ENCODE measurements around the gene TJP3. TPM values are rescaled to one million over a fixed set of nuclear protein-coding genes. Genes with fewer than 3 reads are reported as not detected.

Gene TJP3
- total and polyA plus RNA-seq, 9 donors = 0.18 to 24.4 (median 2.8) TPM; not detected in 2

GRCh38 chr19:3775831-3776230 is 67.6 kb downstream of the TJP3 start:
- WGBS, 3 donors = 89 to 100% (median 96%) methylated on average over 5 of the region's 5 CpGs

GRCh38 chr19:3776479-3777040 is 68.4 kb downstream of the TJP3 start:
- no peaks in the 10 kb centered on the region for H3K36me3 ChIP-seq
- TF ChIP-seq POLR2A (IDR thresholded peaks at IDR 0.05) (no peak), CTCF (IDR thresholded peaks at IDR 0.05) (no peak), EP300 (IDR thresholded peaks at IDR 0.05) (no peak)
- intact Hi-C loops (cut with DNase I) = no loop called here
- no peak overlapping the region for H3K27ac ChIP-seq
- WGBS, 3 donors = 80 to 93% (median 90%) methylated on average over 1 of the region's 1 CpG
- peaks cover 0 to 4% of the 10 kb centered on the region in 2 donors for H3K9me3 ChIP-seq
- H3K4me3 ChIP-seq = no peak overlapping the region
- no peak for DNase-seq
- no peaks in the 10 kb centered on the region for H3K4me1 ChIP-seq (ENCODE audit: insufficient read depth)
- H3K27me3 ChIP-seq = no peaks in the 10 kb centered on the region

More at GRCh38 chr19:3775831-3776230, 67.6 kb downstream of the TJP3 start:
- Histone ChIP-seq H3K9me3 (no peaks in the 10 kb centered on the region), H3K4me1 (ENCODE audit: insufficient read depth) (no peaks in the 10 kb centered on the region), H3K36me3 (no peaks in the 10 kb centered on the region), H3K27me3 (no peaks in the 10 kb centered on the region), H3K4me3 (no peak overlapping the region), H3K27ac (no peak overlapping the region)
- DNase-seq = no peak
- no peak for TF ChIP-seq POLR2A (IDR thresholded peaks at IDR 0.05)
- no peak for TF ChIP-seq CTCF (IDR thresholded peaks at IDR 0.05)
- TF ChIP-seq EP300 (IDR thresholded peaks at IDR 0.05) = no peak
- intact Hi-C loops (cut with DNase I) = no loop called here

GRCh38 chr19:3778104-3778867 is 70.1 kb downstream of the TJP3 start:
- Histone ChIP-seq H3K27me3 (no peaks in the 10 kb centered on the region), H3K27ac (no peak overlapping the region), H3K36me3 (no peaks in the 10 kb centered on the region), H3K9me3 (peaks cover 0 to 14% of the 10 kb centered on the region in 2 donors), H3K4me1 (ENCODE audit: insufficient read depth) (no peaks in the 10 kb centered on the region), H3K4me3 (no peak overlapping the region)
- no peak for DNase-seq
- 74 to 81% (median 79%) methylated on average over 31 to 37 of the region's 37 CpGs for WGBS, 3 donors
- TF ChIP-seq CTCF (IDR thresholded peaks at IDR 0.05) (no peak), POLR2A (IDR thresholded peaks at IDR 0.05) (no peak), EP300 (IDR thresholded peaks at IDR 0.05) (no peak)
- intact Hi-C loops (cut with DNase I) = no loop called here

- intact Hi-C loops (cut with DNase I) = no loop called here
- no peak for DNase-seq
- Histone ChIP-seq H3K27me3 (no peaks in the 10 kb centered on the region), H3K36me3 (no peaks in the 10 kb centered on the region), H3K27ac (no peak overlapping the region), H3K4me1 (ENCODE audit: insufficient read depth) (no peaks in the 10 kb centered on the region), H3K4me3 (no peak overlapping the region), H3K9me3 (peaks cover 0 to 14% of the 10 kb centered on the region in 2 donors)
- WGBS, 3 donors = 55 to 63% (median 60%) methylated on average over 22 to 44 of the region's 44 CpGs
- TF ChIP-seq CTCF (IDR thresholded peaks at IDR 0.05) (no peak), EP300 (IDR thresholded peaks at IDR 0.05) (no peak)
These were observed 70.9 kb downstream of the TJP3 start for GRCh38 chr19:3778899-3779723.
